Activated CD4-positive, alpha-beta T cell treated with anti-CD3 and anti-CD28 coated beads for 48 hours (primary cell): ENCODE measurements around the gene SIN3B.
"Not testable (repeated sequence)": the region's sequence is repeated elsewhere in the genome, so short reads cannot be mapped to it uniquely, and the experiment has no call there.

Experiments
- DNase-seq: peaks from one replicate; pipeline ENCODE4 v3.0.0-alpha.2; 2020

Gene SIN3B

GRCh38 chr19:16829010-16829821 lies at the start of gene SIN3B:
SIN3B (plus strand) TSS chr19:16829398; CDS start chr19:16829421, 23 bp downstream.
- DNase-seq = peak; percentile 91

GRCh38 chr19:16779539-16780163 lies 49.5 kb upstream of the SIN3B start:
- DNase-seq = no peak

GRCh38 chr19:16782719-16783118 lies 46.5 kb upstream of the SIN3B start:
- DNase-seq = no peak

- no peak for DNase-seq
Measured at GRCh38 chr19:16788479-16788878, 40.7 kb upstream of the SIN3B start.

GRCh38 chr19:16789238-16789637 lies 40.0 kb upstream of the SIN3B start:
- DNase-seq = no peak

GRCh38 chr19:16790051-16790450 lies 39.1 kb upstream of the SIN3B start:
- no peak for DNase-seq

GRCh38 chr19:16791942-16792341 lies 37.3 kb upstream of the SIN3B start:
- DNase-seq = no peak

- DNase-seq = no peak
Measured at GRCh38 chr19:16794456-16795441, 34.4 kb upstream of the SIN3B start.

GRCh38 chr19:16795731-16796130 lies 33.5 kb upstream of the SIN3B start:
- no peak for DNase-seq

GRCh38 chr19:16797876-16798275 lies 31.3 kb upstream of the SIN3B start:
- no peak for DNase-seq

- not testable (repeated sequence) for DNase-seq
Measured at GRCh38 chr19:16798326-16798725, 30.9 kb upstream of the SIN3B start.

GRCh38 chr19:16799740-16800139 lies 29.5 kb upstream of the SIN3B start:
- no peak for DNase-seq

- no peak for DNase-seq
Measured at GRCh38 chr19:16801600-16802013, 27.6 kb upstream of the SIN3B start.

GRCh38 chr19:16804176-16804575 lies 25.0 kb upstream of the SIN3B start:
- no peak for DNase-seq

- no peak for DNase-seq
Measured at GRCh38 chr19:16807549-16808284, 21.5 kb upstream of the SIN3B start.

- DNase-seq = no peak
Measured at GRCh38 chr19:16814526-16815100, 14.6 kb upstream of the SIN3B start.

GRCh38 chr19:16820056-16820455 lies 9.1 kb upstream of the SIN3B start:
- DNase-seq = no peak

- no peak for DNase-seq
Measured at GRCh38 chr19:16821081-16821480, 8.1 kb upstream of the SIN3B start.

GRCh38 chr19:16822648-16823047 lies 6.5 kb upstream of the SIN3B start:
- DNase-seq = no peak

GRCh38 chr19:16824658-16825311 lies 4.4 kb upstream of the SIN3B start:
- no peak for DNase-seq

- no peak for DNase-seq
Measured at GRCh38 chr19:16825312-16826052, 3.7 kb upstream of the SIN3B start.
